Duodenal mucosa (tissue), 2 donors: Measurements from ENCODE around the gene ZNF521.
"Not testable (repeated sequence)": the region's sequence is repeated elsewhere in the genome, so short reads cannot be mapped to it uniquely, and the experiment has no call there.

Experiments
- H3K27ac ChIP-seq: one replicate; pipeline ENCODE4 v1.7.0; 2013; ENCODE audit warnings: low read depth, low read length
- H3K27me3 ChIP-seq, 2 donors: one replicate each; pipeline ENCODE4 v1.7.0; 2013; ENCODE audit warnings: low read length in 2 of 2, control low read depth in 1 of 2; ENCODE audit not compliant: insufficient read depth in 2 of 2, control insufficient read depth in 1 of 2
- H3K36me3 ChIP-seq, 2 donors: one replicate each; pipeline ENCODE4 v1.7.0; 2013; ENCODE audit warnings: low read length in 2 of 2, control low read depth in 1 of 2; ENCODE audit not compliant: insufficient read depth in 2 of 2, control insufficient read depth in 1 of 2
- H3K4me1 ChIP-seq, 2 donors: one replicate each; pipeline ENCODE4 v1.7.0; 2013; ENCODE audit warnings: low read length in 2 of 2, control low read depth in 1 of 2; ENCODE audit not compliant: insufficient read depth in 2 of 2, control insufficient read depth in 1 of 2
- H3K4me3 ChIP-seq, 2 donors: one replicate each; pipeline ENCODE4 v1.7.0; 2013; ENCODE audit warnings: low read length in 2 of 2, low read depth in 1 of 2
- H3K9ac ChIP-seq, 2 donors: one replicate each; pipeline ENCODE4 v1.7.0; 2013; ENCODE audit warnings: low read length in 2 of 2, low read depth in 1 of 2
- H3K9me3 ChIP-seq, 2 donors: one replicate each; pipeline ENCODE4 v1.7.0; 2013; ENCODE audit warnings: low read length in 2 of 2, control low read depth in 1 of 2; ENCODE audit not compliant: control insufficient read depth in 1 of 2

The ZNF521 gene

DNA sequence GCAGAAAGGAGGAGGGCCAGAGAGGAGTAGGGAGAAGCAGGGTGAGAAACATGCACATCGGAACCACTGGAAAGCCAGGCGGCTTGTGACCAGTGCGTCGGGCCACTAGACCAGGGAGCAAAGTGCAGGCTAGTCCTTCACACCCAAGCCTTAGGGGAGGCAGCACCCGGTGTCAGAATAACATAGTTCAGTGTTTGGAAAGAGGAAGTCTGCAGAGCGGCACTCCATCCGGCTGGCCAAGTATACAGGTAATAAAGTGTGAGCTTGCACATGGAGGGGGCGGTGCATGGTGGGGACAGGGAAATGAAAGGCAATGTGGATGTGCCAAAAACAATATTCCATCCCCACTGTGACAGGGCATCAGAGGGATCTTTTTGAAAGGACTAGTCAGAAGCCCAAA lies 69.7 kb downstream of the ZNF521 start:
- Histone ChIP-seq H3K27ac (no peak overlapping the region), H3K9me3 (no peaks in the 10 kb centered on the region), H3K9ac (no peak overlapping the region), H3K4me3 (no peak overlapping the region), H3K27me3 (peaks cover 0 to 3% of the 10 kb centered on the region in 2 donors), H3K4me1 (no peaks in the 10 kb centered on the region), H3K36me3 (no peaks in the 10 kb centered on the region)

DNA sequence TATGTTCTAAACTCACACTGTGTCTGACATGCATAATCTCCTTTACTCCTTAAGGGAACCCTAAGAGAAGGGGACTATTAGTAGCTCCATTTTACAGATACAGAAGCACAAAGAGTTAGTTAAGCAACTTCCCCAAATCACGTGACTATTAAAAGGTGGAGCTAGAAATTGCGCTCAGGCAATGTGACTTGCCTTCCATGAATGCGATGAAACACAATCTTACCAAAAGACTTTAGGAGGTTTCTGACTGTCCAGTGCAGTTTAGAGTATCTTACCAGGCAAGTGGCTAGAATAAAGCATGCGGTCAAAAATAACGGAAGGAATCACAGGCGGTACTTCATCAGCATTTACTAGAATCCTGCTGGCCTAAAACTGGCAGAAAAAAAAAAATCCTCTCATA lies 70.4 kb downstream of the ZNF521 start:
- Histone ChIP-seq H3K4me1 (no peaks in the 10 kb centered on the region), H3K27me3 (peaks cover 0 to 3% of the 10 kb centered on the region in 2 donors), H3K9ac (no peak overlapping the region), H3K36me3 (no peaks in the 10 kb centered on the region), H3K27ac (no peak overlapping the region), H3K4me3 (no peak overlapping the region), H3K9me3 (no peaks in the 10 kb centered on the region)

DNA sequence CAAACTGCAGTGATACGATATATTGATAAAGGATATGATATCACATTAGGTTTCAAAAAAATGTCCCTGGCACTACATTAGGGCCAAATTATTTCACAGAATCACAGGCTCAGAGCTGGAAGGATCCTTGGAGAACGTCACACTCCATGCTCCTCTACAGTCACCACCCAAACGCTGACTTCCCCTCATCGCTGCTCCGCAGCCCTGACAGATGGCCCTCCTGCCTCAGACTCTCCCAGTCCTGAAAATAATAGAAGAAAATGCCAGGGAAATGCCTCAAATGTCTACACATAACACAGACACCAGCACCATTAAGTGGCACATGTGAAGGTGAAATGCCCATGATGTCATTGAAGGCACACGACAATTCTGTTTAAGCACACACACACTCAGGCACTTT lies 72.0 kb downstream of the ZNF521 start:
- H3K27ac ChIP-seq: no peak overlapping the region
- H3K4me3 ChIP-seq: no peak overlapping the region
- H3K4me1 ChIP-seq: no peaks in the 10 kb centered on the region
- H3K9me3 ChIP-seq: no peaks in the 10 kb centered on the region
- no peak overlapping the region for H3K9ac ChIP-seq
- peaks cover 0 to 3% of the 10 kb centered on the region in 2 donors for H3K27me3 ChIP-seq
- no peaks in the 10 kb centered on the region for H3K36me3 ChIP-seq

DNA sequence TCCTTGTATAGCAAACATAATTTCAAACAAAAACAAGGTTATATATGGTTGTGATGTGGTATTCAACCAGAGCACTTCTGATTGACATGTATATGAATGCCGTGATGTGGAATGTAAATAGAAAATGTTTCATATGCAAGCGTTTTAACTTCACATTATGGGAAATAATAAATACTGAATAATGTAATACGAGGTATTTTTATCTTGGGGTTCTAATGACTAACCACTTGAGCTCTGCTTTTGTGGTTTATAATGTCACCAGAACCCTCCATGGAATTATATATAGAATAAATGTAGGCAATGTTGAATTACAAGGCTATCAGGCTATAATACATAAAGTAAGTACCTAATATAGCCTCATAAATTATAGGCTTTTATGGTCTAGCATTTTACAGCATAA lies 72.4 kb downstream of the ZNF521 start:
- Histone ChIP-seq H3K9me3 (no peaks in the 10 kb centered on the region), H3K27ac (no peak overlapping the region), H3K27me3 (peaks cover 0 to 3% of the 10 kb centered on the region in 2 donors), H3K4me3 (no peak overlapping the region), H3K36me3 (no peaks in the 10 kb centered on the region), H3K4me1 (no peaks in the 10 kb centered on the region), H3K9ac (no peak overlapping the region)

DNA sequence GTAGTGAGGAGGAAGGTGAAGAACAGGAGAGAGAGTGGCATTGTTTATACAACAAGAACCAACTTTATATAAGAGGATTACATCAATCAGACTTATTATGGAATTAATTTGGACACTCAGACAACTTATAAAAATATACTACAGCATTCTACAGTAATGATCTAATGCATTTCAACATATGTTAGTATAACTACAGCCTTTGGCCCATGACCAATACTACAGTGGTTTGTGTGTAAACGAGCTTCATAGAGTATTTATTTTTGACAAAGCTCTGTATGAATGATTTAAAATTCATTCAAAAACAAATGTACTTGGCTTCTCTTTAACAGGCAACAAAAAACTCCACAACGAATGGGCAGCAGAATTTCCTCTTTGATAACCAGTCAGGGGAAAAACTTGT lies 72.8 kb downstream of the ZNF521 start:
- Histone ChIP-seq H3K9me3 (no peaks in the 10 kb centered on the region), H3K36me3 (no peaks in the 10 kb centered on the region), H3K27me3 (peaks cover 0 to 3% of the 10 kb centered on the region in 2 donors), H3K4me3 (no peak overlapping the region), H3K27ac (no peak overlapping the region), H3K4me1 (no peaks in the 10 kb centered on the region), H3K9ac (no peak overlapping the region)

DNA sequence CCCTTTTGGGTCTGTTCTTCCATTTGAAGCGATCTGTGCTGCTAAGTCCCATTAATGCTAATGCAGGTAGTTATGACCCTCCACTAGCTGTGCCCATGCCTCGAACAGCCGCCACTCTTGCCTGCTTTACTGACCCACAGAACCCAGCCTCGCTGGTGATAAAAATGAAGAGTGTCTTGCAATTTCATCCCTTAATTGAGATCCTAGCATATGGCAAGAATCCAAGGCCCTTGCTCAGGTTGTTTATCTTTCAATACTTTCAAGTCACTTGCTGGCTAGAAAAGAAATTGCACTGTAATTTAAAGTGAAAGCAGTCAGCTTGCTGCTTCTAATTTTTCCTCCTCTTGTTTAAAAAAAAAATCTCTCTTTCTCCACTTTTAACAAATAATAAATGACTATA lies 73.6 kb downstream of the ZNF521 start:
- Histone ChIP-seq H3K27ac (no peak overlapping the region), H3K4me1 (no peaks in the 10 kb centered on the region), H3K36me3 (no peaks in the 10 kb centered on the region), H3K27me3 (peaks cover 0 to 3% of the 10 kb centered on the region in 2 donors), H3K9ac (no peak overlapping the region), H3K4me3 (no peak overlapping the region), H3K9me3 (no peaks in the 10 kb centered on the region)

DNA sequence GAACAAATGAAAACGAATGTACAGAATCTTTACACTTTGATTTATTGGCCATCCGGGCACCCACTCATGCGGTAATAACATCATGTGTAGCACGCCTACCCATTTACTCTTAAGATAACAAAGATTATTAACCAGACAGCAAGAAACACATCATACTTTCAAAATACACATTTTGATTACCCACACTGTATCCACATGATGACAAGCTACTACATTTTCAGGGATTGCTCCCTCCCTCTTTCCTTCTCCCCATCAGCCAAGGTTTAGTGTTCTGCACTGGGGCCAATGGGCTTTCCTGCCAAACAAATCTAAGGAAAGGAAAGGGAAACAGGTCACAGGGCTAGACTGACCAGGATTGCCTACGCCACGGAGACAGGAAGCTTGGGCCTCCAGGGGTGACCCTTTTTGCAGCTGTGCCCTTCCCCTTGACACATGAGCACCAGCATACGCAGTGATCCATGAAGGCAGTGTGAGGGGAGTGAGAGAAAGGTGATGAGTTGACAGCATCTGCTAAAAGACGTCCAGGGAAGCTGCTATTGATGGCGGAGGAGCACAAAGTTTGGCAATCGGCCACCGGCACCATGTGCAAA lies 76.5 kb downstream of the ZNF521 start:
- H3K36me3 ChIP-seq: no peaks in the 10 kb centered on the region
- H3K9ac ChIP-seq: no peak overlapping the region
- no peaks in the 10 kb centered on the region for H3K27me3 ChIP-seq
- no peaks in the 10 kb centered on the region for H3K9me3 ChIP-seq
- no peaks in the 10 kb centered on the region for H3K4me1 ChIP-seq
- no peak overlapping the region for H3K4me3 ChIP-seq
- H3K27ac ChIP-seq: no peak overlapping the region

DNA sequence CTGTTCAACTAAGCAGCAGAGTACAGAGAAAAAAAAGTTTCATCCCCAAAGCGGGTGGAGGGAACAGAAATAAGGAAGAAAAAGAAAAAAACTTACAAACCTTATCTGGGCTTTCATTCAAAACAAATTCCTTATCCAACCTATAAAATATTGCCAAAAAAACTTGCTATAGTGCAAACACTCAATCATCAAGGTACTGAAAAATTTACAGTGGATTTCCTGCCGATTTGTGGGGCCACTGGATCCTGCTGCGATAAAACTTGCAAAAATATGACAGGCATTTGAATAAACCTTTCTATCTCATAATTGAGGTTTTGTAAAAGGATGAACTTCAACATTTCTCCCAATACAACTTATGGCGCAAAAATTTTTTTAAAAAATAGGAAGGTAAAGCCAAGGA lies 77.0 kb downstream of the ZNF521 start:
- Histone ChIP-seq H3K27me3 (no peaks in the 10 kb centered on the region), H3K36me3 (no peaks in the 10 kb centered on the region), H3K4me1 (no peaks in the 10 kb centered on the region), H3K9me3 (no peaks in the 10 kb centered on the region), H3K27ac (no peak overlapping the region), H3K4me3 (no peak overlapping the region), H3K9ac (no peak overlapping the region)

DNA sequence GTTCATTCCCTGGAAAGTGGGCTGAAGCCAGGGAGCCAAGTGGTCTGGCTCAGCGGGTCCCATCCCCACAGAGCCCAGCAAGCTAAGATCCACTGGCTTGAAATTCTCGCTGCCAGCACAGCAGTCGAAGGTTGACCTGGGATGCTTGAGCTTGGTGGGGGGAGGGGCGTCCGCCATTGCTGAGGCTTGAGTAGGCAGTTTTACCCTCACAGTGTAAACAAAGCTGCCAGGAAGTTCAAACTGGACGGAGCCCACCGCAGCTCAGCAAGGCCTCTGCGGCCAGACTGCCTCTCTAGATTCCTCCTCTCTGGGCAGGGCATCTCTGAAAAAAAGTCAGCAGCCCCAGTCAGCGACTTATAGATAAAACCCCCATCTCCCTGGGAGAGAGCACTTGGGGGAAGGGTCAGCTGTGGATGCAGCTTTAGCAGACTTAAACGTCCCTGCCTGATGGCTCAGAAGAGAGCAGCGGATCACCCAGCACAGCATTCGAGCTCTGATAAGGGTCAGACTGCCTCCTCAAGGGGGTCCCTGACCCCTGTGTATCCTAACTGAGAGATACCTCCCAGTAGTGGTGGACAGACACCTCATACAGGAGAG lies 84.9 kb downstream of the ZNF521 start:
- H3K4me3 ChIP-seq: not testable (repeated sequence)

DNA sequence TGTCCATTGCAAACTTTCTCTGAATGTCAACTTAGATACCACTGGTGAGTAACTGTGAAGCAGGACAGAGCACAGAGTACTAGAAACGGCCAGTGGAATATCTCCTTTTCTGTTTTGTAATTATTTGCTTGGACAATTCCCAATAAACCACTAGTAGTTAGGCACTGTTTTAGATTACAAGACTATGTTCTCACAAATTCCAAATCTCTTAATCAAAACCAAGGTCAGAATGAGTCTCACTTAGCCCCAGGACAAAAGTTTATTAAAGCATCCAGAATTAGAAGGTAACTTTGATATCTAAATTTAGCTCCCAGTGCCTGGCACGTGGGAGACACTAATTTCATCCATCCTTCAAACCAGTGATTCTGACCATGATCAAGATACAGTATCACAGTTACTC lies 89.0 kb downstream of the ZNF521 start:
- H3K9me3 ChIP-seq: no peaks in the 10 kb centered on the region

More for the DNA sequence above, 84.9 kb downstream of the ZNF521 start:
- H3K9me3 ChIP-seq, H3K27me3 ChIP-seq, H3K36me3 ChIP-seq, H3K9ac ChIP-seq, H3K27ac ChIP-seq, H3K4me1 ChIP-seq: not testable (repeated sequence)

More for the DNA sequence above, 89.0 kb downstream of the ZNF521 start:
- no peak overlapping the region for H3K9ac ChIP-seq
- no peaks in the 10 kb centered on the region for H3K36me3 ChIP-seq
- H3K27me3 ChIP-seq: no peaks in the 10 kb centered on the region
- no peaks in the 10 kb centered on the region for H3K4me1 ChIP-seq
- no peak overlapping the region for H3K4me3 ChIP-seq
- no peak overlapping the region for H3K27ac ChIP-seq
